ENCODE data around the gene ARHGAP28.

- TF ChIP-seq CTCF (IDR thresholded peaks at IDR 0.05) (no peak), POLR2A (IDR thresholded peaks at IDR 0.05; ENCODE audit: low read depth) (no peak), POLR2AphosphoS5 (IDR thresholded peaks at IDR 0.05) (no peak), EP300 (IDR thresholded peaks at IDR 0.05) (no peak)
These were observed 231.8 kb downstream of the ARHGAP28 start for GRCh38 chr18:6961331-6961730.
